GM23338 (cell line): Measurements from ENCODE around the gene SMYD3.

ENCODE experiments used
- EZH2 ChIP-seq: fragments of 200-600 bp; sonication (generic); IDR thresholded peaks from one replicate; pipeline ENCODE4 v1.8.0; 2017; ENCODE audit warnings: antibody characterized with exemption, mild to moderate bottlenecking, low read depth; ENCODE audit not compliant: unreplicated experiment
- ZNF331 ChIP-seq: fragments of 250-450 bp; sonication (Bioruptor Pico); IDR thresholded peaks from 2 replicates; pipeline ENCODE4 v1.5.0; 2020; ENCODE audit warnings: low read depth, mild to moderate bottlenecking, moderate library complexity
- TF ChIP-seq, protein P1 (sequence below), 2 experiments: fragments of 200-600 bp in 1 of 2; sonication (generic) in 1 of 2; conservative IDR thresholded peaks; 2 replicates each; pipeline versions ENCODE4 v1.5.1 to v1.6.1; 2016 to 2017; ENCODE audit warnings: antibody characterized with exemption in 2 of 2, low read depth in 2 of 2, mild to moderate bottlenecking in 2 of 2, moderate library complexity in 1 of 2
- TF ChIP-seq, protein P2 (sequence below): IDR thresholded peaks from one replicate; pipeline ENCODE4 v1.6.1; 2018; ENCODE audit warnings: antibody characterized with exemption; ENCODE audit not compliant: unreplicated experiment

- TF ChIP-seq, protein P1, sequence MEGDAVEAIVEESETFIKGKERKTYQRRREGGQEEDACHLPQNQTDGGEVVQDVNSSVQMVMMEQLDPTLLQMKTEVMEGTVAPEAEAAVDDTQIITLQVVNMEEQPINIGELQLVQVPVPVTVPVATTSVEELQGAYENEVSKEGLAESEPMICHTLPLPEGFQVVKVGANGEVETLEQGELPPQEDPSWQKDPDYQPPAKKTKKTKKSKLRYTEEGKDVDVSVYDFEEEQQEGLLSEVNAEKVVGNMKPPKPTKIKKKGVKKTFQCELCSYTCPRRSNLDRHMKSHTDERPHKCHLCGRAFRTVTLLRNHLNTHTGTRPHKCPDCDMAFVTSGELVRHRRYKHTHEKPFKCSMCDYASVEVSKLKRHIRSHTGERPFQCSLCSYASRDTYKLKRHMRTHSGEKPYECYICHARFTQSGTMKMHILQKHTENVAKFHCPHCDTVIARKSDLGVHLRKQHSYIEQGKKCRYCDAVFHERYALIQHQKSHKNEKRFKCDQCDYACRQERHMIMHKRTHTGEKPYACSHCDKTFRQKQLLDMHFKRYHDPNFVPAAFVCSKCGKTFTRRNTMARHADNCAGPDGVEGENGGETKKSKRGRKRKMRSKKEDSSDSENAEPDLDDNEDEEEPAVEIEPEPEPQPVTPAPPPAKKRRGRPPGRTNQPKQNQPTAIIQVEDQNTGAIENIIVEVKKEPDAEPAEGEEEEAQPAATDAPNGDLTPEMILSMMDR (conservative IDR thresholded peaks at IDR 0.05; ENCODE audit: low read depth in 2 of 2) = no peak
- TF ChIP-seq EZH2 (no peak), ZNF331 (CRISPR knock-in tag) (no peak)
- TF ChIP-seq, protein P2, sequence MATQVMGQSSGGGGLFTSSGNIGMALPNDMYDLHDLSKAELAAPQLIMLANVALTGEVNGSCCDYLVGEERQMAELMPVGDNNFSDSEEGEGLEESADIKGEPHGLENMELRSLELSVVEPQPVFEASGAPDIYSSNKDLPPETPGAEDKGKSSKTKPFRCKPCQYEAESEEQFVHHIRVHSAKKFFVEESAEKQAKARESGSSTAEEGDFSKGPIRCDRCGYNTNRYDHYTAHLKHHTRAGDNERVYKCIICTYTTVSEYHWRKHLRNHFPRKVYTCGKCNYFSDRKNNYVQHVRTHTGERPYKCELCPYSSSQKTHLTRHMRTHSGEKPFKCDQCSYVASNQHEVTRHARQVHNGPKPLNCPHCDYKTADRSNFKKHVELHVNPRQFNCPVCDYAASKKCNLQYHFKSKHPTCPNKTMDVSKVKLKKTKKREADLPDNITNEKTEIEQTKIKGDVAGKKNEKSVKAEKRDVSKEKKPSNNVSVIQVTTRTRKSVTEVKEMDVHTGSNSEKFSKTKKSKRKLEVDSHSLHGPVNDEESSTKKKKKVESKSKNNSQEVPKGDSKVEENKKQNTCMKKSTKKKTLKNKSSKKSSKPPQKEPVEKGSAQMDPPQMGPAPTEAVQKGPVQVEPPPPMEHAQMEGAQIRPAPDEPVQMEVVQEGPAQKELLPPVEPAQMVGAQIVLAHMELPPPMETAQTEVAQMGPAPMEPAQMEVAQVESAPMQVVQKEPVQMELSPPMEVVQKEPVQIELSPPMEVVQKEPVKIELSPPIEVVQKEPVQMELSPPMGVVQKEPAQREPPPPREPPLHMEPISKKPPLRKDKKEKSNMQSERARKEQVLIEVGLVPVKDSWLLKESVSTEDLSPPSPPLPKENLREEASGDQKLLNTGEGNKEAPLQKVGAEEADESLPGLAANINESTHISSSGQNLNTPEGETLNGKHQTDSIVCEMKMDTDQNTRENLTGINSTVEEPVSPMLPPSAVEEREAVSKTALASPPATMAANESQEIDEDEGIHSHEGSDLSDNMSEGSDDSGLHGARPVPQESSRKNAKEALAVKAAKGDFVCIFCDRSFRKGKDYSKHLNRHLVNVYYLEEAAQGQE = no peak
Observed at GRCh38 chr1:245898581-245898980, 608.5 kb downstream of the SMYD3 start.
